Measurements from ENCODE around the gene STPG2. TPM values are rescaled to one million over a fixed set of nuclear protein-coding genes. Genes with fewer than 3 reads are reported as not detected.

STPG2 gene
- total and polyA plus RNA-seq, 2 of the 8 experiments (the other 6 are each of a cell fraction or from before 2014, with no cell fraction given): 0.03 TPM; not detected in 1

GRCh38 chr4:97589481-97590196, 553.6 kb downstream of the STPG2 start:
- no peak overlapping the region for H3K4me2 ChIP-seq (ENCODE audit: insufficient read depth in 1 of 2, low read depth in 2 of 2, low read length in 2 of 2)
- H2AFZ ChIP-seq (ENCODE audit: low read length): no peak overlapping the region
- no peaks in the 10 kb centered on the region for H3K9me3 ChIP-seq (ENCODE audit: insufficient read depth in 2 of 2, low read depth in 1 of 2, low read length in 1 of 2)
- no peak overlapping the region for H3K4me3 ChIP-seq (ENCODE audit: extremely low read depth in 1 of 4, insufficient read depth in 2 of 4, low read depth in 3 of 4, low read length in 4 of 4)
- no peak overlapping the region for H2BK5ac ChIP-seq (ENCODE audit: low read depth, low read length)
- H3K14ac ChIP-seq (ENCODE audit: insufficient read length): no peak overlapping the region
- no peak overlapping the region for H4K91ac ChIP-seq (replicated peaks; ENCODE audit: insufficient read length, low read length)
- H4K20me1 ChIP-seq (replicated peaks in 1 of 2; ENCODE audit: control insufficient read depth in 1 of 2, insufficient read depth in 2 of 2, low read length in 2 of 2): peaks cover 0 to 2% of the 10 kb centered on the region in 2 experiments
- no peak overlapping the region for H4K5ac ChIP-seq (ENCODE audit: insufficient read length, low read depth, low read length)
- H3K23ac ChIP-seq (ENCODE audit: insufficient read length): no peak overlapping the region
- FAIRE-seq: no peak
- H3K36me3 ChIP-seq (ENCODE audit: control insufficient read depth in 2 of 4, insufficient read depth in 4 of 4, low read length in 3 of 4): no peaks in the 10 kb centered on the region
- no peak overlapping the region for H3K9ac ChIP-seq (replicated peaks in 1 of 4; ENCODE audit: extremely low read depth in 1 of 4, low read depth in 3 of 4, low read length in 3 of 4)
- no peak overlapping the region for H3K27ac ChIP-seq (ENCODE audit: low read depth, low read length)
- no peaks in the 10 kb centered on the region for H3K79me1 ChIP-seq (ENCODE audit: low read depth, low read length)
- no peak overlapping the region for H2BK20ac ChIP-seq (ENCODE audit: low read length)
- CTCF ChIA-PET (ENCODE audit: partially characterized antibody): no interaction called here
- H3K56ac ChIP-seq (replicated peaks; ENCODE audit: insufficient read length, low read depth, low read length): no peak overlapping the region
- no peak overlapping the region for H2BK120ac ChIP-seq (replicated peaks; ENCODE audit: low read depth, low read length)
- no peaks in the 10 kb centered on the region for H3K23me2 ChIP-seq (ENCODE audit: low read depth, low read length)
- no peak overlapping the region for H2BK12ac ChIP-seq (ENCODE audit: low read depth, low read length)
- H3K4me1 ChIP-seq (replicated peaks in 1 of 4; ENCODE audit: control insufficient read depth in 3 of 4, insufficient read depth in 4 of 4, low read length in 3 of 4): no peaks in the 10 kb centered on the region
- H3K18ac ChIP-seq (ENCODE audit: extremely low read depth, low read length): no peak overlapping the region
- no peak overlapping the region for H2BK15ac ChIP-seq (ENCODE audit: low read length)
- WGBS, 2 experiments (ENCODE audit: extremely low coverage in 1 of 2, insufficient coverage in 1 of 2, insufficient read length in 1 of 2, insufficient replicate concordance in 2 of 2, low coverage in 1 of 2, low lambda C conversion rate in 2 of 2, missing lambda C conversion rate in 1 of 2): 92% methylated on average over 5 of the region's 5 CpGs; no CpG with 5 or more reads in 1 of the 2 experiments
- no peak overlapping the region for H3K4ac ChIP-seq (replicated peaks; ENCODE audit: insufficient read length, low read depth, low read length)
- no peak overlapping the region for H2AK5ac ChIP-seq (ENCODE audit: low read depth, low read length)
- H3K27me3 ChIP-seq (replicated peaks in 1 of 4; ENCODE audit: control insufficient read depth in 3 of 4, extremely low read depth in 1 of 4, insufficient read depth in 3 of 4, low read length in 3 of 4): no peaks in the 10 kb centered on the region; a peak in 1 of 7 replicates
- no peaks in the 10 kb centered on the region for H3K79me2 ChIP-seq (ENCODE audit: control insufficient read depth in 1 of 2, insufficient read depth in 2 of 2, low read length in 2 of 2)
- no peak overlapping the region for H4K8ac ChIP-seq (ENCODE audit: extremely low read depth, insufficient read depth, low read length)
- TF ChIP-seq ZNF274 (IDR thresholded peaks at IDR 0.05; ENCODE audit: borderline replicate concordance, extremely low read depth, low read length) (no peak), HDAC6 (IDR thresholded peaks at IDR 0.05; ENCODE audit: low read depth, low read length) (no peak), GTF2F1 (IDR thresholded peaks at IDR 0.05; ENCODE audit: borderline replicate concordance, low read depth, low read length) (no peak), EGR1 (IDR thresholded peaks at IDR 0.05; ENCODE audit: borderline replicate concordance, low read depth, low read length) (no peak), EP300 (IDR thresholded peaks at IDR 0.05; ENCODE audit: borderline replicate concordance in 1 of 2, low read depth in 2 of 2, low read length in 2 of 2) (no peak), CEBPB (IDR thresholded peaks at IDR 0.05; ENCODE audit: low read depth, low read length) (no peak), NRF1 (IDR thresholded peaks at IDR 0.05; ENCODE audit: low read depth, low read length) (no peak), POU5F1 (IDR thresholded peaks at IDR 0.05; ENCODE audit: low read depth, low read length) (no peak), SP4 (IDR thresholded peaks at IDR 0.05; ENCODE audit: low read length) (no peak), RFX5 (IDR thresholded peaks at IDR 0.05; ENCODE audit: borderline replicate concordance, low read depth, low read length) (no peak), SRF (IDR thresholded peaks at IDR 0.05; ENCODE audit: low read depth, low read length) (no peak), BCL11A (IDR thresholded peaks at IDR 0.05; ENCODE audit: low read depth in 2 of 2, low read length in 2 of 2) (no peak), CBX8 (IDR thresholded peaks at IDR 0.05; ENCODE audit: borderline replicate concordance, low read depth, low read length) (no peak), TEAD4 (IDR thresholded peaks at IDR 0.05; ENCODE audit: low read depth, low read length) (no peak)
- no peak for DNase-seq (ENCODE audit: low read depth in 1 of 2, low spot score in 2 of 2)
- POLR2A ChIA-PET (ENCODE audit: partially characterized antibody): no interaction called here

Measured in H1 (cell line).